BE2C (cell line): Measurements from ENCODE around the gene CNGA4.

Experiments used
- DNase-seq: peaks from one replicate; pipeline ENCODE4 v3.0.0-alpha.2; 2020
- H3K27me3 ChIP-seq: fragments of 250-450 bp; sonication (Bioruptor Pico); 2 replicates; pipeline ENCODE4 v1.5.1; 2020; ENCODE audit warnings: mild to moderate bottlenecking
- H3K36me3 ChIP-seq: fragments of 250-450 bp; sonication (Bioruptor Pico); 2 replicates; pipeline ENCODE4 v1.5.1; 2020; ENCODE audit warnings: mild to moderate bottlenecking
- H3K4me1 ChIP-seq: fragments of 250-450 bp; sonication (Bioruptor Pico); 2 replicates; pipeline ENCODE4 v1.5.1; 2020
- H3K4me3 ChIP-seq: 2 replicates; pipeline ENCODE4 v1.5.1; 2011; ENCODE audit warnings: low read depth, low read length
- H3K9me3 ChIP-seq: fragments of 250-450 bp; sonication (Bioruptor Pico); 2 replicates; pipeline ENCODE4 v1.5.1; 2020
- CTCF ChIP-seq: IDR thresholded peaks from 2 replicates; pipeline ENCODE4 v1.5.1; 2012; ENCODE audit warnings: mild to moderate bottlenecking, low read depth, low read length

Gene CNGA4

DNA sequence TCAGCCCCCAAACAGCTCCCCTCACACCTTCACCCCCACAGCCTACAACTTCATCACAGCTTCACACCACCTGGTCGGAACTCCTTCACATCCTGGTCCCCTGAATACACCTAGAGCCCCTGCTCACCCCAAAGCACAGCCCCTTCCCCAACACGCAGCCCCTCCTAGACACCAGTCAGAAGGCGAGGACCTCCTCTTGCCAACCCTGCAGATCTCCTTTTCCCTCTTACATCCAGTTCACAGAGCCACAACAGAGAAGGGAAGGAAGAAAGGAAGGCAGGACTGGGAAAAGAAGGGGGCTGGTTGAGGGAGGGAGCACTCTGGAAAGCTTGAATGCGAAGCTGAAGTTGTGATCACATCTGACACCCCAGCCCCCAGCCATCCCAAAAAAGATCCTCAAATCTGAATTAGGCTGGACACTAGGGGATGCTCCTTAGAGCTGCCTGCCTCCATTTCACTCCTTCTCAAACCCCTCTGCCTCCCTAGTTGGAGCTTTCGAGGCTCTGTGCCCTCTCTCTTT is 21.4 kb downstream of the CNGA4 start:
- H3K27me3 ChIP-seq, result peaks cover 30% of the 10 kb centered on the region
- no peak overlapping the region for H3K4me3 ChIP-seq
- H3K4me1 ChIP-seq, result no peaks in the 10 kb centered on the region
- TF ChIP-seq CTCF, result no peak
- H3K9me3 ChIP-seq, result no peaks in the 10 kb centered on the region
- no peaks in the 10 kb centered on the region for H3K36me3 ChIP-seq
- DNase-seq, result no peak

GRCh38 chr11:6263662-6264061 is 24.8 kb downstream of the CNGA4 start:
- H3K36me3 ChIP-seq, result no peaks in the 10 kb centered on the region
- H3K4me1 ChIP-seq, result no peaks in the 10 kb centered on the region
- no peak for TF ChIP-seq CTCF
- H3K27me3 ChIP-seq, result peaks cover 20% of the 10 kb centered on the region
- no peaks in the 10 kb centered on the region for H3K9me3 ChIP-seq
- H3K4me3 ChIP-seq, result no peak overlapping the region
- DNase-seq, result no peak

DNA sequence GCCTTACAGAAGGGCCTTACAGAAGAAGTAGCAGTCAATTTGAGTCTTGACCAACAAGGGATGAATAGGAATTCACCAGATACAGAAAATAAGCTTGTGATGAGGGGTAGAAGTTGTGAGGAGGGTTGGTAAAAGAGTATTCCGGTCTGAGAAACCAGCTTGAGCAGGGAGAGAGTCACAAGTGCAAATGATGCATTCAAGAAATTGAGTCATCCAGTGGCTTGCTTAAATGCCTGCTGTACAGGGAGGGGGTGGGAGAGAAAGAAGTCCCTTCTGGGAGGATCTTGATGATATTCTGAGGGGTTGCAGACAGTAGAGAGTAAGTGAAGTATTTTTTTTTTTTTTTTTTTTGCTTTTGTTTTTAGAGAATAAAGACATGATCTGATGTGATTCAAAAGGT is 29.9 kb downstream of the CNGA4 start:
- no peaks in the 10 kb centered on the region for H3K36me3 ChIP-seq
- TF ChIP-seq CTCF, result no peak
- no peaks in the 10 kb centered on the region for H3K27me3 ChIP-seq
- no peak for DNase-seq
- no peaks in the 10 kb centered on the region for H3K4me1 ChIP-seq
- H3K9me3 ChIP-seq, result no peaks in the 10 kb centered on the region
- H3K4me3 ChIP-seq, result no peak overlapping the region

GRCh38 chr11:6269994-6270393 is 31.1 kb downstream of the CNGA4 start:
- Histone ChIP-seq H3K4me1 (no peaks in the 10 kb centered on the region), H3K36me3 (no peaks in the 10 kb centered on the region), H3K27me3 (no peaks in the 10 kb centered on the region), H3K4me3 (no peak overlapping the region), H3K9me3 (no peaks in the 10 kb centered on the region)
- TF ChIP-seq CTCF, result no peak
- no peak for DNase-seq

- H3K27me3 ChIP-seq, result no peaks in the 10 kb centered on the region
- no peak for TF ChIP-seq CTCF
- H3K4me1 ChIP-seq, result no peaks in the 10 kb centered on the region
- no peaks in the 10 kb centered on the region for H3K36me3 ChIP-seq
- no peaks in the 10 kb centered on the region for H3K9me3 ChIP-seq
- no peak overlapping the region for H3K4me3 ChIP-seq
- no peak for DNase-seq
Measured at GRCh38 chr11:6270584-6271246, 31.8 kb downstream of the CNGA4 start.

- Histone ChIP-seq H3K27me3 (no peaks in the 10 kb centered on the region), H3K4me1 (no peaks in the 10 kb centered on the region), H3K36me3 (no peaks in the 10 kb centered on the region), H3K9me3 (no peaks in the 10 kb centered on the region), H3K4me3 (no peak overlapping the region)
- no peak for DNase-seq
- no peak for TF ChIP-seq CTCF
Measured at GRCh38 chr11:6271598-6271997, 32.7 kb downstream of the CNGA4 start.
